Mesenchymal stem cell (in vitro differentiated cells and primary cell): ENCODE data around the gene ATF4.

Experiments used
- DNase-seq: peaks from one replicate; pipeline ENCODE4 v3.0.0-alpha.2; 2013
- H2AFZ ChIP-seq: one replicate; pipeline ENCODE4 v1.6.1; 2013; ENCODE audit warnings: low read depth, mild to moderate bottlenecking, control low read depth, inconsistent platforms, low read length, moderate library complexity
- H2AK5ac ChIP-seq: 2 replicates; pipeline ENCODE4 v1.6.1; 2013; ENCODE audit warnings: low read length, moderate library complexity, mild to moderate bottlenecking, inconsistent platforms; ENCODE audit not compliant: severe bottlenecking
- H2BK120ac ChIP-seq: one replicate; pipeline ENCODE4 v1.6.1; 2013; ENCODE audit warnings: low read depth, mild to moderate bottlenecking, inconsistent platforms, low read length, moderate library complexity
- H2BK12ac ChIP-seq, 2 experiments: one replicate each; pipeline ENCODE4 v1.6.1; 2013; ENCODE audit warnings: inconsistent platforms in 2 of 2, low read length in 2 of 2, mild to moderate bottlenecking in 2 of 2, moderate library complexity in 2 of 2, control low read depth in 1 of 2
- H2BK15ac ChIP-seq: one replicate; pipeline ENCODE4 v1.6.1; 2013; ENCODE audit warnings: mild to moderate bottlenecking, low read depth, inconsistent platforms; ENCODE audit not compliant: poor library complexity, severe bottlenecking
- H2BK5ac ChIP-seq: 2 replicates; pipeline ENCODE4 v1.6.1; 2013; ENCODE audit warnings: low read depth, mild to moderate bottlenecking, low read length, control low read depth, inconsistent platforms; ENCODE audit not compliant: poor library complexity, severe bottlenecking
- H3K14ac ChIP-seq, 2 experiments: one replicate each; pipeline ENCODE4 v1.6.1; 2013; ENCODE audit warnings: inconsistent platforms in 2 of 2, low read length in 2 of 2, control low read depth in 1 of 2, mild to moderate bottlenecking in 1 of 2, moderate library complexity in 1 of 2
- H3K18ac ChIP-seq, 2 experiments: one replicate each; pipeline ENCODE4 v1.6.1; 2013; ENCODE audit warnings: inconsistent platforms in 2 of 2, low read length in 2 of 2, control low read depth in 1 of 2, low read depth in 1 of 2, mild to moderate bottlenecking in 1 of 2
- H3K23ac ChIP-seq, 2 experiments: one replicate each; pipeline ENCODE4 v1.6.1; 2013; ENCODE audit warnings: inconsistent platforms in 2 of 2, low read length in 2 of 2, mild to moderate bottlenecking in 2 of 2, moderate library complexity in 2 of 2, control low read depth in 1 of 2
- H3K27ac ChIP-seq: 2 replicates; pipeline ENCODE4 v1.5.1; 2013; ENCODE audit warnings: mild to moderate bottlenecking, moderate library complexity, low read length, control low read depth, inconsistent platforms; ENCODE audit not compliant: poor library complexity, severe bottlenecking
- H3K27me3 ChIP-seq, 2 experiments: 2 replicates each; pipeline versions ENCODE4 v1.6.1 to v1.7.0; 2013; ENCODE audit warnings: low read length in 2 of 2, mild to moderate bottlenecking in 2 of 2, moderate library complexity in 2 of 2, control low read depth in 1 of 2, inconsistent platforms in 1 of 2; ENCODE audit not compliant: control insufficient read depth in 1 of 2, insufficient read depth in 1 of 2
- H3K36me3 ChIP-seq, 2 experiments: 2 replicates each; pipeline versions ENCODE4 v1.6.1 to v1.7.0; 2013; ENCODE audit warnings: low read length in 2 of 2, control low read depth in 1 of 2, inconsistent platforms in 1 of 2, low read depth in 1 of 2, mild to moderate bottlenecking in 1 of 2; ENCODE audit not compliant: insufficient read depth in 2 of 2, control insufficient read depth in 1 of 2
- H3K4ac ChIP-seq, 2 experiments: one replicate each; pipeline ENCODE4 v1.6.1; 2013; ENCODE audit warnings: inconsistent platforms in 2 of 2, low read length in 2 of 2, mild to moderate bottlenecking in 2 of 2, moderate library complexity in 2 of 2, control low read depth in 1 of 2, low read depth in 1 of 2
- H3K4me1 ChIP-seq: 2 replicates; pipeline ENCODE4 v1.6.1; 2013; ENCODE audit warnings: low read depth, low read length, control low read depth; ENCODE audit not compliant: control insufficient read depth, insufficient read depth
- H3K4me2 ChIP-seq: 2 replicates; pipeline ENCODE4 v1.6.1; 2013; ENCODE audit warnings: low read length, mild to moderate bottlenecking, inconsistent platforms; ENCODE audit not compliant: poor library complexity, severe bottlenecking
- H3K4me3 ChIP-seq, 2 experiments: 2 replicates each; pipeline versions ENCODE4 v1.5.1 to v1.7.0; 2013; ENCODE audit warnings: low read length in 2 of 2, mild to moderate bottlenecking in 2 of 2, control low read depth in 1 of 2, low read depth in 1 of 2; ENCODE audit not compliant: insufficient read depth in 1 of 2
- H3K79me1 ChIP-seq: replicated peaks from 2 replicates; pipeline ENCODE4 v1.6.1; 2013; ENCODE audit warnings: mild to moderate bottlenecking, control low read depth, low read length, inconsistent platforms; ENCODE audit not compliant: poor library complexity, severe bottlenecking
- H3K9ac ChIP-seq: 2 replicates; pipeline ENCODE4 v1.7.0; 2013; ENCODE audit warnings: mild to moderate bottlenecking, low read length, moderate library complexity
- H3K9me3 ChIP-seq: 2 replicates; pipeline ENCODE4 v1.7.0; 2013; ENCODE audit warnings: mild to moderate bottlenecking, low read length; ENCODE audit not compliant: control insufficient read depth
- H4K8ac ChIP-seq: one replicate; pipeline ENCODE4 v1.6.1; 2013; ENCODE audit warnings: inconsistent platforms, mild to moderate bottlenecking, low read length, moderate library complexity
- H4K91ac ChIP-seq: one replicate; pipeline ENCODE4 v1.6.1; 2013; ENCODE audit warnings: mild to moderate bottlenecking, low read length, inconsistent platforms
- WGBS: methylation state at CpG from one replicate; pipeline ENCODE4 v1.1.7; 2013; ENCODE audit warnings: mixed read lengths; 5-methylcytosine and 5-hydroxymethylcytosine counted together

The ATF4 gene

DNA sequence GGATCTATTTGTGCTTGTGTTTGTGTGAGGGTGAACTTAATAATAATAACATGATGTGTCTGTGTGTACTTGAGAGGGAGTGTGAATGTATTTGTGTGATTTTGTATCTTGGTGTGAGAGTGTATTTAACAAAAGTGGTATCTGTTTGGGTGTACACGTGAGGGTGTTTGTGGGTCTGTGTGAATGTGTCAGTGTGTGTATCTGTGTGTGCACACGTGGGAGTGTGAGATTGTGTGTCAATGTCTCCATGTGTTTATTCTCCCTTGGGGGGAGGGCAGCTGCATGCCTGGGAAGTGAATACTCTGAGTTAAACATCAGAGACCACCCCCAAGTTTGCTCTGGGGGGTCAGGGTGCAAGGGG lies 27.2 kb downstream of the ATF4 start:
- Histone ChIP-seq H3K4ac (no peak overlapping the region), H3K9ac (no peak overlapping the region), H3K4me1 (peaks cover 9% of the 10 kb centered on the region), H4K8ac (no peak overlapping the region), H3K79me1 (no peaks in the 10 kb centered on the region), H2AFZ (no peak overlapping the region), H3K27me3 (peaks cover 56 to 75% of the 10 kb centered on the region in 2 experiments), H4K91ac (no peak overlapping the region), H2BK12ac (no peak overlapping the region), H3K9me3 (no peaks in the 10 kb centered on the region), H3K14ac (no peak overlapping the region), H2BK120ac (no peak overlapping the region), H3K18ac (no peak overlapping the region), H3K27ac (no peak overlapping the region), H2BK15ac (no peak overlapping the region), H3K4me3 (no peak overlapping the region), H3K4me2 (no peak overlapping the region), H3K23ac (no peak overlapping the region), H2AK5ac (no peak overlapping the region), H2BK5ac (no peak overlapping the region), H3K36me3 (no peaks in the 10 kb centered on the region)
- DNase-seq: no peak
- WGBS: 39% methylated on average over 2 of the region's 2 CpGs

DNA sequence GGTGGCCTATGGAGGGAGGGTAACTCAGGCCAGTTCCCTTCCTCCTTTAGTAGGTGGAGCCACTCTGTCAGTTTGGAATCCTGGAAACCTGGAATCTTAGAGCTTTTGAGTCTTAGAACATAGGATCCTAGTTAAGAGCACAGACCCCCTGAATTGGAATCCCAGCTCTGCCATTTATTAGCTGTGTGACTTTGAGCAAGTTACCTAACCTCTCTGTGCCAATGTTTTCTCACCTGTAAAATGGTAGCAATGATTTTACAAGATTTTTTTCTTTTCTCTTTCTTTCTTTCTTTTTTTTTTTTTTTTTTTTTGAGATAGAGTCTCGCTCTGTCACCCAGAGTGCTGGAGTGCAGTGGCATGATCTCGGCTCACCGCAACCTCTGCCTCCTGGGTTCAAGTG lies 33.1 kb downstream of the ATF4 start:
- no peak overlapping the region for H2BK120ac ChIP-seq
- no peak overlapping the region for H2BK12ac ChIP-seq
- WGBS: 75% methylated on average over 3 of the region's 3 CpGs
- no peak overlapping the region for H2BK5ac ChIP-seq
- H3K36me3 ChIP-seq: no peaks in the 10 kb centered on the region
- no peak overlapping the region for H4K8ac ChIP-seq
- H3K23ac ChIP-seq: no peak overlapping the region
- H2AK5ac ChIP-seq: no peak overlapping the region
- no peak overlapping the region for H3K4ac ChIP-seq
- H3K18ac ChIP-seq: no peak overlapping the region
- H3K79me1 ChIP-seq: no peaks in the 10 kb centered on the region
- H2AFZ ChIP-seq: no peak overlapping the region
- H2BK15ac ChIP-seq: no peak overlapping the region
- H3K9me3 ChIP-seq: no peaks in the 10 kb centered on the region
- peaks cover 10% of the 10 kb centered on the region for H3K4me1 ChIP-seq
- H3K14ac ChIP-seq: no peak overlapping the region
- H4K91ac ChIP-seq: no peak overlapping the region
- no peak overlapping the region for H3K9ac ChIP-seq
- peaks cover 75 to 77% of the 10 kb centered on the region in 2 experiments for H3K27me3 ChIP-seq
- DNase-seq: no peak
- H3K4me2 ChIP-seq: no peak overlapping the region
- H3K27ac ChIP-seq: no peak overlapping the region
- H3K4me3 ChIP-seq: no peak overlapping the region

DNA sequence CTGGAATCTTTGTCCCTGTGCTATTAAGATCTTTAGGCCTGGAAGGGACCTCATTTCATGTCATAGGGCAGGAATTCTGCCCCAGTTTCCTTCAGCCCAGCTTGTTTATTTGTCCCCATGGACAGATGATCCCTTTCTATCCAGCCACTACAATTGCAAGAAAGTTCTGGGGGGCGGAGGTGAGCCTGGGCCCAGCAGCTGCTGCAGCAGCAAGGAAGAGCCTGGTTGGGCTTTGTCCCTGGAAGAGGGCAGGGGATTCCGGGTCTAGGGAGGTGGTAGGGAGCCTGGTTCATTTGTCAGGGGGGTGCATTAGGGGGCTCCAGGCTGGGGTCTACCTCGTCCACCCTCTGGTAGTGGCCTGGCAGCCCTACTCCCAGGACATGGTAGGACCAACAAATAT lies 33.8 kb downstream of the ATF4 start:
- no peak overlapping the region for H3K9ac ChIP-seq
- H3K18ac ChIP-seq: no peak overlapping the region
- H3K4ac ChIP-seq: no peak overlapping the region
- no peak for DNase-seq
- no peak overlapping the region for H2AK5ac ChIP-seq
- H2BK12ac ChIP-seq: no peak overlapping the region
- 46% methylated on average over 3 of the region's 3 CpGs for WGBS
- H3K23ac ChIP-seq: no peak overlapping the region
- no peak overlapping the region for H2AFZ ChIP-seq
- H3K14ac ChIP-seq: no peak overlapping the region
- no peak overlapping the region for H3K4me2 ChIP-seq
- no peaks in the 10 kb centered on the region for H3K36me3 ChIP-seq
- no peaks in the 10 kb centered on the region for H3K79me1 ChIP-seq
- H3K9me3 ChIP-seq: no peaks in the 10 kb centered on the region
- no peak overlapping the region for H2BK120ac ChIP-seq
- no peak overlapping the region for H3K4me3 ChIP-seq
- peaks cover 75 to 79% of the 10 kb centered on the region in 2 experiments for H3K27me3 ChIP-seq
- no peak overlapping the region for H2BK5ac ChIP-seq
- no peak overlapping the region for H2BK15ac ChIP-seq
- no peak overlapping the region for H4K91ac ChIP-seq
- no peak overlapping the region for H4K8ac ChIP-seq
- peaks cover 11% of the 10 kb centered on the region for H3K4me1 ChIP-seq
- no peak overlapping the region for H3K27ac ChIP-seq

DNA sequence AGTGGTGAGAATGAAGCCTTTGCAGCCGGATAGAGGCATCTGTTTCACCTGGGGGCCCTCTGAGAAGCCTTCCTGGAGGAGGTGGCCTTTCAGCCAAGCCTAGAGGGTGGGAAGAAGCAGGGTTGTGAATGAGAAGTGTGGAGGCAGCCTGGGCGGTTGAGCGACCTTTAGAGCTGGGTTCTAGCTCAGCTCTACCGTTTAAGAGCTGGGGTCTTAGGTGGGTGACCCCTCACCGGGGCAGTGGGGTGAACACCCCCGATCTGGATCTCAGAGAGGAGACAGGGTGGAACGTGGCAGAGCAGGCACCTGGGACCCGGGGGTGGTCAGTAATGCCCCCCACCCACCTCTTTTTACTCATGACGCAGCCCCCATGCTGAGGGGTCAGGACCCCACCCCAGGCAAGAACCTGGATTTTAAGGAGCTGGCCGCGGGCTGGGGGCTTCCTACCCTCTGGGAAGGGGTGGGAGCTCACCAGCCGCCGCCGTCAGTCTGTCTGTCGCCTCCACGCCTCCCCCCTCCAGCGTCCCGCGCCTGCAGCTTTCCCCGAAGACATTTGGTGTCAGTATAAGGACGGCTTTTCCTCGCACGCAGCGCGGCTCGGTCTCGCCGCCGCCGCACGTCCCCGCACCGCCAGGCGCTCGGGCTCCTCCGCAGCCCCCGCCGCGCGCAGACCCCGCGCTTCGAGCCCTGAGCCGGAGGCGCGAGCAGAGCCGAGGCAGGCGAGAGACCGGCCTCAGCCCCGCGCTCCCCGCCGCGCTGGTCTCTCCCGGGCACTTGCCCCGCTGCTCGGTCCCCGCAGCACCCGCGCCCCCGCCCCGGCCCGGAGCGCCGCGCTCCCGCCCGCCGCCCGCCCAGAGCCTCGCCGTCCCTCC lies 36.8 kb downstream of the ATF4 start:
- Histone ChIP-seq H3K27ac (no peak overlapping the region), H2AK5ac (no peak overlapping the region), H3K4me1 (peaks cover 15% of the 10 kb centered on the region), H2BK120ac (no peak overlapping the region), H4K91ac (no peak overlapping the region), H2BK15ac (no peak overlapping the region), H3K14ac (no peak overlapping the region), H3K27me3 (peaks cover 80 to 82% of the 10 kb centered on the region in 2 experiments), H2BK5ac (no peak overlapping the region), H3K79me1 (no peaks in the 10 kb centered on the region), H4K8ac (no peak overlapping the region), H3K9ac (no peak overlapping the region), H3K4me2 (peak overlapping the region; percentile 67), H2AFZ (no peak overlapping the region), H2BK12ac (no peak overlapping the region), H3K4me3 (peak overlapping the region in 1 of 2 experiments; percentile 21), H3K4ac (no peak overlapping the region), H3K23ac (peak overlapping the region in 1 of 2 experiments; percentile 13), H3K9me3 (no peaks in the 10 kb centered on the region), H3K36me3 (no peaks in the 10 kb centered on the region), H3K18ac (no peak overlapping the region)
- 18% methylated on average over 24 of the region's 72 CpGs for WGBS
- peak; percentile 16 for DNase-seq
